K562 (cell line): ENCODE data around the gene ATAD3B. TPM values are rescaled to one million over a fixed set of nuclear protein-coding genes. Genes with fewer than 3 reads are reported as not detected.
A peak's percentile ranks its signal among the peaks of the same experiment; 100 is the strongest.

Experiments used
- ARHGAP35 ChIP-seq: fragments of 450-650 bp; IDR thresholded peaks from 2 replicates; pipeline ENCODE4 v1.6.1; 2018; ENCODE audit not compliant: partially characterized antibody
- CEBPG ChIP-seq, 3 experiments: fragments of 200-800 bp in 1 of 3; sonication (Bioruptor generic) in 1 of 3; sonication (generic) in 1 of 3; formaldehyde crosslinking in 1 of 3; IDR thresholded peaks in 2 of 3; conservative IDR thresholded peaks in 1 of 3; 2 replicates each; pipeline versions ENCODE4 v1.6.1 to v1.8.0; 2016 to 2022; ENCODE audit warnings: missing compliant biosample characterization in 2 of 3, missing genetic modification characterization in 2 of 3, mild to moderate bottlenecking in 1 of 3, missing genetic modification reagents in 1 of 3
- CSDE1 ChIP-seq, 2 experiments: fragments of 450-650 bp; IDR thresholded peaks; 2 replicates each; pipeline ENCODE4 v1.6.1; 2016; ENCODE audit warnings: mild to moderate bottlenecking in 1 of 2
- EZH2 ChIP-seq: IDR thresholded peaks from 2 replicates; pipeline ENCODE4 v1.6.1; 2012; ENCODE audit warnings: low read depth, mild to moderate bottlenecking, inconsistent platforms, low read length, borderline replicate concordance
- HDAC6 ChIP-seq: IDR thresholded peaks from 2 replicates; pipeline ENCODE4 v1.6.1; 2012; ENCODE audit warnings: low read depth, mild to moderate bottlenecking, control low read depth, inconsistent platforms, low read length, moderate library complexity
- HNRNPUL1 ChIP-seq: fragments of 200-400 bp; formaldehyde crosslinking; IDR thresholded peaks from 2 replicates; pipeline ENCODE4 v1.6.1; 2017; ENCODE audit warnings: low read length
- SNIP1 ChIP-seq: fragments of 450-650 bp; IDR thresholded peaks from 2 replicates; pipeline ENCODE4 v1.7.1; 2017; ENCODE audit warnings: low read depth, mild to moderate bottlenecking
- ZNF232 ChIP-seq: sonication (generic); formaldehyde crosslinking; IDR thresholded peaks from 2 replicates; pipeline ENCODE4 v1.8.0; 2022; ENCODE audit warnings: mild to moderate bottlenecking, missing genetic modification reagents
- polyA plus RNA-seq, 8 experiments: library from polyadenylated mRNA; depleted of rRNA in 4 of 8; stranded (reverse) in 5 of 8; unstranded in 3 of 8; fragments of >200 nt; fragmentation: Nextera tagmentation in 2 of 8; fragmentation: Illumina TruSeq in 1 of 8; extraction: Ambion mirVana in 2 of 8; extraction: Trizol in 1 of 8; gene quantifications; 2 replicates each; pipeline versions ENCODE4 v1.2.1 to v1.2.3, GENCODE V29; 2011 to 2014; ENCODE audit warnings: inconsistent platforms in 1 of 8, missing spikeins in 1 of 8
- total RNA-seq, 7 experiments: library from RNA; depleted of rRNA in 6 of 7; stranded (reverse); fragments of >200 nt in 6 of 7; fragmentation: Illumina TruSeq in 2 of 7; extraction: Trizol in 2 of 7; gene quantifications; 2 replicates each; pipeline versions ENCODE4 v1.2.1 to v1.2.3, GENCODE V29; 2011 to 2021; ENCODE audit warnings: low replicate concordance in 1 of 7
- TF ChIP-seq, protein P1 (sequence below): fragments of 450-650 bp; conservative IDR thresholded peaks from 2 replicates; pipeline ENCODE4 v1.6.1; 2016; ENCODE audit warnings: missing genetic modification characterization, low read depth, mild to moderate bottlenecking, control low read depth, missing compliant biosample characterization
- TF ChIP-seq, protein P2 (sequence below): fragments of 450-650 bp; IDR thresholded peaks from 2 replicates; pipeline ENCODE4 v1.6.1; 2018; ENCODE audit warnings: mild to moderate bottlenecking, low read depth; ENCODE audit not compliant: partially characterized antibody
- TF ChIP-seq, protein P3 (sequence below): fragments of 250-450 bp; sonication (Bioruptor Pico); IDR thresholded peaks from 2 replicates; pipeline ENCODE4 v1.5.0; 2022; ENCODE audit warnings: mild to moderate bottlenecking
- TF ChIP-seq, protein P4 (sequence below): fragments of 450-650 bp; IDR thresholded peaks from 2 replicates; pipeline ENCODE4 v1.6.1; 2016; ENCODE audit warnings: antibody characterized with exemption
- TF ChIP-seq, protein P5 (sequence below): fragments of 450-650 bp; formaldehyde crosslinking; IDR thresholded peaks from 2 replicates; pipeline ENCODE4 v1.4.0; 2022; ENCODE audit warnings: missing genetic modification characterization
- TF ChIP-seq, protein P6 (sequence below): IDR thresholded peaks from 2 replicates; pipeline ENCODE4 v1.6.1; 2014; ENCODE audit warnings: antibody characterized with exemption

ATAD3B gene
- total and polyA plus RNA-seq, 9 of the 15 experiments (the other 6 are each of a cell fraction or from before 2014, with no cell fraction given), result 0.07 to 113 (median 27.7) TPM

DNA sequence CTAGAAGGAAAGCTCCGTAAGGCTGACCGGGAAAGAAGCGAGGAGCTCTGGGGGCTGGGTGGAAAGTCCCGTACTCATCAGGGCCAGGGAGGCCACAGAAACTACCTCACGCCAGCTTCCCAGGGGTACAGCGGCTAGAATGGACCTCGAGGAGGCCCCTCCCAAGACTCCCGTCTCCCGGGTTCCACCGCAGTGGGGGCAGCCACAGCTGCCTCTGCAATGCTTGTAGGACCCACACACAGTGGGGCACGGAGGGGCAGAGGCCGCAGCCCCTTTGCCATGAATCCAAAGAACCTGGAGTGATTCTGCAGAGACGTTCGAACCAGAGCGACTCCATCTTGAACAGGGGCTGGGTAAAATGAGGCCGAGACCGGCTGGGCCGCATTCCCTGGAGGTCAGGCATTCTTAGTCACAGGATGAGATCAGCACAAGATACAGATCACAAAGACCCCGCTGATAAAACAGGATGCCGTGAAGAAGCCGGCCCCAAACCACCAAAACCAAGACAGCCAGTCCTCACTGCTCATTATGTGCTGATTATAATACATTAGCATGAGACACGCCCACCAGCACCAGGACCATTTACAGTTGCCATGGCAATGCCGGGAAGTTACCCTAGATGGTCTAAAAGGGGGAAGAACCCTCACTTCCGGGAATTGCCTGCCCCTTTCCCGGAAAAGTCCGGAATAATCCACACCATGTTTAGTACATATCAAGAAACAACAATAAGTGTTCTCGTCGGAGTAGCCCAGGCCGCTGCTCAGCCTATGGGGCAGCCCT is 48.9 kb upstream of the ATAD3B start (continued):
- TF ChIP-seq, protein P1, sequence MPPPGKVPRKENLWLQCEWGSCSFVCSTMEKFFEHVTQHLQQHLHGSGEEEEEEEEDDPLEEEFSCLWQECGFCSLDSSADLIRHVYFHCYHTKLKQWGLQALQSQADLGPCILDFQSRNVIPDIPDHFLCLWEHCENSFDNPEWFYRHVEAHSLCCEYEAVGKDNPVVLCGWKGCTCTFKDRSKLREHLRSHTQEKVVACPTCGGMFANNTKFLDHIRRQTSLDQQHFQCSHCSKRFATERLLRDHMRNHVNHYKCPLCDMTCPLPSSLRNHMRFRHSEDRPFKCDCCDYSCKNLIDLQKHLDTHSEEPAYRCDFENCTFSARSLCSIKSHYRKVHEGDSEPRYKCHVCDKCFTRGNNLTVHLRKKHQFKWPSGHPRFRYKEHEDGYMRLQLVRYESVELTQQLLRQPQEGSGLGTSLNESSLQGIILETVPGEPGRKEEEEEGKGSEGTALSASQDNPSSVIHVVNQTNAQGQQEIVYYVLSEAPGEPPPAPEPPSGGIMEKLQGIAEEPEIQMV, result peak; percentile 58; the same call in 1 of the 2 replicates
- TF ChIP-seq ZNF232 (CRISPR knock-in tag) (no peak), SNIP1 (no peak), HNRNPUL1 (no peak), ARHGAP35 (no peak), CEBPG (CRISPR knock-in tag; IDR thresholded peaks at IDR 0.05) (no peak), CEBPG (tag; conservative IDR thresholded peaks at IDR 0.05 in 1 of 2, IDR thresholded peaks at IDR 0.05 in 1 of 2) (no peak), HDAC6 (no peak), CSDE1 (IDR thresholded peaks at IDR 0.05) (no peak), EZH2 (no peak)
- TF ChIP-seq, protein P2, sequence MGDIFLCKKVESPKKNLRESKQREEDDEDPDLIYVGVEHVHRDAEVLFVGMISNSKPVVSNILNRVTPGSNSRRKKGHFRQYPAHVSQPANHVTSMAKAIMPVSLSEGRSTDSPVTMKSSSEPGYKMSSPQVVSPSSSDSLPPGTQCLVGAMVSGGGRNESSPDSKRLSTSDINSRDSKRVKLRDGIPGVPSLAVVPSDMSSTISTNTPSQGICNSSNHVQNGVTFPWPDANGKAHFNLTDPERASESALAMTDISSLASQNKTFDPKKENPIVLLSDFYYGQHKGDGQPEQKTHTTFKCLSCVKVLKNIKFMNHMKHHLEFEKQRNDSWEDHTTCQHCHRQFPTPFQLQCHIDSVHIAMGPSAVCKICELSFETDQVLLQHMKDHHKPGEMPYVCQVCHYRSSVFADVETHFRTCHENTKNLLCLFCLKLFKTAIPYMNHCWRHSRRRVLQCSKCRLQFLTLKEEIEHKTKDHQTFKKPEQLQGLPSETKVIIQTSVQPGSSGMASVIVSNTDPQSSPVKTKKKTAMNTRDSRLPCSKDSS, result no peak
- TF ChIP-seq, protein P3, sequence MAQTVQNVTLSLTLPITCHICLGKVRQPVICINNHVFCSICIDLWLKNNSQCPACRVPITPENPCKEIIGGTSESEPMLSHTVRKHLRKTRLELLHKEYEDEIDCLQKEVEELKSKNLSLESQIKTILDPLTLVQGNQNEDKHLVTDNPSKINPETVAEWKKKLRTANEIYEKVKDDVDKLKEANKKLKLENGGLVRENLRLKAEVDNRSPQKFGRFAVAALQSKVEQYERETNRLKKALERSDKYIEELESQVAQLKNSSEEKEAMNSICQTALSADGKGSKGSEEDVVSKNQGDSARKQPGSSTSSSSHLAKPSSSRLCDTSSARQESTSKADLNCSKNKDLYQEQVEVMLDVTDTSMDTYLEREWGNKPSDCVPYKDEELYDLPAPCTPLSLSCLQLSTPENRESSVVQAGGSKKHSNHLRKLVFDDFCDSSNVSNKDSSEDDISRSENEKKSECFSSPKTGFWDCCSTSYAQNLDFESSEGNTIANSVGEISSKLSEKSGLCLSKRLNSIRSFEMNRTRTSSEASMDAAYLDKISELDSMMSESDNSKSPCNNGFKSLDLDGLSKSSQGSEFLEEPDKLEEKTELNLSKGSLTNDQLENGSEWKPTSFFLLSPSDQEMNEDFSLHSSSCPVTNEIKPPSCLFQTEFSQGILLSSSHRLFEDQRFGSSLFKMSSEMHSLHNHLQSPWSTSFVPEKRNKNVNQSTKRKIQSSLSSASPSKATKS (CRISPR knock-in tag), result no peak
- TF ChIP-seq, protein P4, sequence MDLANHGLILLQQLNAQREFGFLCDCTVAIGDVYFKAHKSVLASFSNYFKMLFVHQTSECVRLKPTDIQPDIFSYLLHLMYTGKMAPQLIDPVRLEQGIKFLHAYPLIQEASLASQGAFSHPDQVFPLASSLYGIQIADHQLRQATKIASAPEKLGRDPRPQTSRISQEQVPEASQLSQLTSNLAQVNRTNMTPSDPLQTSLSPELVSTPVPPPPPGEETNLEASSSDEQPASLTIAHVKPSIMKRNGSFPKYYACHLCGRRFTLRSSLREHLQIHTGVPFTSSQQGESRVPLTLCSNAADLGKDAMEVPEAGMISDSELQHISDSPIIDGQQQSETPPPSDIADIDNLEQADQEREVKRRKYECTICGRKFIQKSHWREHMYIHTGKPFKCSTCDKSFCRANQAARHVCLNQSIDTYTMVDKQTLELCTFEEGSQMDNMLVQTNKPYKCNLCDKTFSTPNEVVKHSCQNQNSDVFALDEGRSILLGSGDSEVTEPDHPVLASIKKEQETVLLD, result no peak
- TF ChIP-seq, protein P5, sequence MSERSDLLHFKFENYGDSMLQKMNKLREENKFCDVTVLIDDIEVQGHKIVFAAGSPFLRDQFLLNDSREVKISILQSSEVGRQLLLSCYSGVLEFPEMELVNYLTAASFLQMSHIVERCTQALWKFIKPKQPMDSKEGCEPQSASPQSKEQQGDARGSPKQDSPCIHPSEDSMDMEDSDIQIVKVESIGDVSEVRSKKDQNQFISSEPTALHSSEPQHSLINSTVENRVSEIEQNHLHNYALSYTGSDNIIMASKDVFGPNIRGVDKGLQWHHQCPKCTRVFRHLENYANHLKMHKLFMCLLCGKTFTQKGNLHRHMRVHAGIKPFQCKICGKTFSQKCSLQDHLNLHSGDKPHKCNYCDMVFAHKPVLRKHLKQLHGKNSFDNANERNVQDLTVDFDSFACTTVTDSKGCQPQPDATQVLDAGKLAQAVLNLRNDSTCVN (CRISPR knock-in tag), result no peak
- TF ChIP-seq, protein P6, sequence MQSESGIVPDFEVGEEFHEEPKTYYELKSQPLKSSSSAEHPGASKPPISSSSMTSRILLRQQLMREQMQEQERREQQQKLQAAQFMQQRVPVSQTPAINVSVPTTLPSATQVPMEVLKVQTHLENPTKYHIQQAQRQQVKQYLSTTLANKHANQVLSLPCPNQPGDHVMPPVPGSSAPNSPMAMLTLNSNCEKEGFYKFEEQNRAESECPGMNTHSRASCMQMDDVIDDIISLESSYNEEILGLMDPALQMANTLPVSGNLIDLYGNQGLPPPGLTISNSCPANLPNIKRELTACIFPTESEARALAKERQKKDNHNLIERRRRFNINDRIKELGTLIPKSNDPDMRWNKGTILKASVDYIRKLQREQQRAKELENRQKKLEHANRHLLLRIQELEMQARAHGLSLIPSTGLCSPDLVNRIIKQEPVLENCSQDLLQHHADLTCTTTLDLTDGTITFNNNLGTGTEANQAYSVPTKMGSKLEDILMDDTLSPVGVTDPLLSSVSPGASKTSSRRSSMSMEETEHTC, result no peak
